GM20000 (cell line): ENCODE data around the gene CAMTA1.

Experiments used
- DNase-seq: peaks from one replicate; pipeline ENCODE4 v3.0.0; 2012; ENCODE audit warnings: low spot score
- TF ChIP-seq, protein P1 (sequence below): IDR thresholded peaks from 2 replicates; pipeline ENCODE4 v1.5.1; 2012; ENCODE audit warnings: mild to moderate bottlenecking, control low read depth; ENCODE audit errors: extremely low read depth, missing control alignments

CAMTA1 gene

DNA sequence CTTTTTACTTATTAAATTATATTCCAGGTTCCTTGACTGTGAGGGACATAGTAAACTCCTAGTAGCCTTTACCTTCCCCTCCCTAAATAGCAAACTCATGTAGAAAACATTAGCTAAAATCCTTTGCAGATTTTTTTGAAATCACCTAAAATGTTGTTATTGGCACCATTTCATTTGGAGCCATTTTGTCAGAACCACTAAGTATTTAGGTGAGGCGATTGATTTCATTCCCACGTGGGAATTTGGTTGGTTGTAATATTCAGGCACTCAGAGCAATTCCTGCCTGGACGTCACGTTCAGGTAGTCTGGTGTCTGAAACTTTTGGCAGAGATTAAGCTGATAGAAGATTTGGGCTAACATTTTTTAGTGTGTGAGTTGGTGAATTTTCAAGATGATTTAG lies 84.3 kb downstream of the CAMTA1 start:
- DNase-seq = no peak
- TF ChIP-seq, protein P1, sequence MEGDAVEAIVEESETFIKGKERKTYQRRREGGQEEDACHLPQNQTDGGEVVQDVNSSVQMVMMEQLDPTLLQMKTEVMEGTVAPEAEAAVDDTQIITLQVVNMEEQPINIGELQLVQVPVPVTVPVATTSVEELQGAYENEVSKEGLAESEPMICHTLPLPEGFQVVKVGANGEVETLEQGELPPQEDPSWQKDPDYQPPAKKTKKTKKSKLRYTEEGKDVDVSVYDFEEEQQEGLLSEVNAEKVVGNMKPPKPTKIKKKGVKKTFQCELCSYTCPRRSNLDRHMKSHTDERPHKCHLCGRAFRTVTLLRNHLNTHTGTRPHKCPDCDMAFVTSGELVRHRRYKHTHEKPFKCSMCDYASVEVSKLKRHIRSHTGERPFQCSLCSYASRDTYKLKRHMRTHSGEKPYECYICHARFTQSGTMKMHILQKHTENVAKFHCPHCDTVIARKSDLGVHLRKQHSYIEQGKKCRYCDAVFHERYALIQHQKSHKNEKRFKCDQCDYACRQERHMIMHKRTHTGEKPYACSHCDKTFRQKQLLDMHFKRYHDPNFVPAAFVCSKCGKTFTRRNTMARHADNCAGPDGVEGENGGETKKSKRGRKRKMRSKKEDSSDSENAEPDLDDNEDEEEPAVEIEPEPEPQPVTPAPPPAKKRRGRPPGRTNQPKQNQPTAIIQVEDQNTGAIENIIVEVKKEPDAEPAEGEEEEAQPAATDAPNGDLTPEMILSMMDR = no peak

GRCh38 chr1:6870086-6870485 lies 84.8 kb downstream of the CAMTA1 start:
- TF ChIP-seq, protein P1 = no peak

GRCh38 chr1:6870571-6870970 lies 85.3 kb downstream of the CAMTA1 start:
- TF ChIP-seq, protein P1 = no peak
- no peak for DNase-seq

More at GRCh38 chr1:6870086-6870485, 84.8 kb downstream of the CAMTA1 start:
- no peak for DNase-seq

DNA sequence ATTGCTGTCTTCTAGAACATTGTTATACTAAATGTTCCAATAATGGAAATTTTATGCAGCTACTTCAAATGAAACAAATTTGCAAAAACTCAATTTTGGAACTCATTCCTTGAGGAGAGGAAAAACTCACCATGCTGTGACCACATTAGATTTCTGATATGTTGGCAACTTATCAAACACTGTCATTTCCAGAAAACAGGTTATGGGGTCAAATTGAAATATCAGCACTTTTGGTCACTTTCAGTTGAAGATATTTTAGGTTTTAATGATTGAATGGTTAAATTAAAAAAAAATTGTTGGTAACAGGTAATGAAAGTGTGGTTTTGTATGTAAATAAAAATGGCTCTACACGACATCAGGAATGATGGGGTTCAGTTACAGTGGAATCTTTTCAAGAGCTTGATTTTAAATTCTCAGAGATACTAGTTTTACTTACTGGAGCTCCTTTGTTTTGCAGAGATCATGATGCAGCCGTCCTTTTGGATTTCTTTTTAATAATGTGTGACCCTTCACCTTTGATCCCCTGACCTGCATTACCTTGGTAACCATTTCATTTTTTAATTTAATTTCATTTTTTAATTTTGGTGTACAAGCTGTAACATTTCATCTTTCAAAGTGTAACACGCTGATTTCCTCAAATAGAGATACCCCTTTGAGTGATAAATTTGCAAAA lies 86.2 kb downstream of the CAMTA1 start:
- TF ChIP-seq, protein P1 = no peak
- DNase-seq = no peak

DNA sequence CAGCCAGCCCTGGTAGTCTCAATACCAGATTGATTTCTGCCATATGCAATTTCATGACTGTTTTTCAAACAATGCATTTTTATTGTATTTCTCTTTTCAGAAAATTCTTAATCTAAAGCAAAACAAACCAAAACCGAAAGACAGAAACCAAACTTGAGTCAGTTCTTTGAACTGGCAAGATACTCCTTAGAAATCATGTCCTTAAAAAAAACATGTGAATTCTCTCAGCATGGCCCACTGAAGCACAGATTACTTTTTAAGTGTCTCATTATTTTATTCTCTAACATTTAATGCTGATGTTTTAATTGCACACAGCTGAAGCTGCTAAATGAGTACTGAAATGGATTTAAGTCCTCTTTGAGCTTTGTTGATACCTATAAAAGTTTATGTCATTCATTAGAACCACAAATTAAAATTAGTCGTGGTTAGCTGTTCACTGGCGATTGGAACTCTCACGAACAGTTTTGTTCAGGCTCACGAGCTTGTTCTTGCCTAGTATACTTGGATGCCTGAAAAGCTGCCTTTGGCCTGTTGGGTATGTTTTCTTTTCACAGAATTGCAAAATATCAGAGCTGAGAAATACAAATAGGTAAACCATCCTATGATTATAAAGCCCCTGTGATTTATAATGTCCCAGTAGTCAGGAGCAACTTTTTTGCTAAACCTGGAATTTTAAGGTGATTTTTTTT lies 87.5 kb downstream of the CAMTA1 start:
- TF ChIP-seq, protein P1 = no peak
- no peak for DNase-seq

DNA sequence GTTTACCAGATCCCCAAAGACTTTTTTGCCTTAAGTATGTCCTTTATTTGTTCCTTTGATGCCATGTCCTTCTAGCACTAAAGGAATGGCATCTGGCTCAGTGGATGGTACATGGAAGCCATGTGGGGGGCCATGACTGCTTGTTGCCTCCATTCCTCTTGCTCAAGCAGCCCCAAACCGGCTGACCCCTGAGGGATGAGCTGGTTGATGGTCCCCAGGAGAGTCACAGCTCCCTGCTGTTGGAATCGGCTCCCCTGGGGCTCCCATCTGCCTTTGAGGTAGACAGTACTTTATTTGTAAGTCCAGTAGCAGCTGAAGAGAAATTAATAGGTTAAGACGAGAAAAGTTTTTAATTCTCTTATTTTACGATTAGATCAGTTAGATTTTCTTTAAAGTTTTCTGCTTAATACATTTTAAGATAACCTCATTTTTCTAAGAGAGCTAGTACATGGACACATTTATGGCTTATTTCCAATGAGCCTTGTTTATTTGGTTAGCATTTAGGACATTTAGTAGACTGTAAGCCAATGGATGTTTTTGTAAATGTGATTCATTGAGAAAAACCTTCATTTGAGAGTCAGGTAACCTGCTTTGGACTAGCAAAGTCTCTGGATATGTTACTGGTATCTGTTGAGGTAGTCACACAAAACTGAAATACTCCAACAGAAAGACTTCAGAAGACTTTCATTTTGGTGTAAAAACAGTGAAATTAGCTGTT lies 88.2 kb downstream of the CAMTA1 start:
- TF ChIP-seq, protein P1 = no peak
- DNase-seq = no peak

GRCh38 chr1:6874298-6874697 lies 89.0 kb downstream of the CAMTA1 start:
- no peak for DNase-seq
- TF ChIP-seq, protein P1 = no peak
